Neutrophil (primary cell): ENCODE results near the gene ANO6.

Source experiments
- H3K27ac ChIP-seq: fragments of 200-600 bp; sonication (generic); 2 replicates; pipeline ENCODE4 v1.5.1; 2016; ENCODE audit warnings: mild to moderate bottlenecking, moderate library complexity
- H3K27me3 ChIP-seq: fragments of 200-600 bp; sonication (generic); 2 replicates; pipeline ENCODE4 v1.6.0; 2016; ENCODE audit warnings: mild to moderate bottlenecking
- H3K36me3 ChIP-seq: fragments of 200-600 bp; sonication (generic); 2 replicates; pipeline ENCODE4 v1.5.1; 2017
- H3K4me1 ChIP-seq, 2 experiments: fragments of 200-600 bp in 1 of 2; sonication (generic) in 1 of 2; 1 replicate in 1 of 2; 2 replicates in 1 of 2; pipeline versions ENCODE4 v1.5.1 to v1.6.1; 2013 to 2016; ENCODE audit warnings: low read depth in 1 of 2, low read length in 1 of 2, mild to moderate bottlenecking in 1 of 2, moderate library complexity in 1 of 2; ENCODE audit not compliant: control insufficient read depth in 1 of 2, insufficient read depth in 1 of 2
- H3K4me3 ChIP-seq, 2 experiments: fragments of 200-600 bp in 1 of 2; sonication (generic) in 1 of 2; 1 replicate in 1 of 2; 2 replicates in 1 of 2; pipeline ENCODE4 v1.5.1; 2013 to 2016; ENCODE audit warnings: low read depth in 1 of 2, low read length in 1 of 2, mild to moderate bottlenecking in 1 of 2, moderate library complexity in 1 of 2
- H3K9me3 ChIP-seq: fragments of 200-600 bp; sonication (generic); 2 replicates; pipeline ENCODE4 v1.5.1; 2016
- TF ChIP-seq, protein P1 (sequence below): fragments of 200-600 bp; sonication (generic); IDR thresholded peaks from 2 replicates; pipeline ENCODE4 v1.5.1; 2016; ENCODE audit warnings: antibody characterized with exemption

The ANO6 gene

DNA sequence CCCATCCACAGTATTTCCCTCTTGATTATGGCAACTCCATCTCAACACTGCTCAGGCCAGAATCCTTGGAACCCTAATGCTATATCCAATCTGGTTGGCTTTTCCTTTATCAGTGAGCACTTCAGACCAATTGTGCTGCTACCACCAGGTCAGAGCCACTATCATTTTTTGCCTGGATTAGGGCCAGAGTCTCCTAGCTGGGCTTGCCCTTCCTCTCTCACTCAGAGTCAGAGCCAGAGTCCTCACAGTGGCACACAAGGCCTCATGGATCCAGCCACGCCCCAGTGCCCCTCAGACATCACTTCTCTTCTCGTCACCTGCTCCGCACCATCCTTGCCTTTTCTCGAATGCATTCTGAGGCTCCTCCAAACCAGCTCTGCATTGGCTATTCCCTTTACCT lies 211.1 kb downstream of the ANO6 start:
- no peak overlapping the region for H3K4me3 ChIP-seq
- no peaks in the 10 kb centered on the region for H3K4me1 ChIP-seq
- no peaks in the 10 kb centered on the region for H3K27me3 ChIP-seq
- TF ChIP-seq, protein P1, sequence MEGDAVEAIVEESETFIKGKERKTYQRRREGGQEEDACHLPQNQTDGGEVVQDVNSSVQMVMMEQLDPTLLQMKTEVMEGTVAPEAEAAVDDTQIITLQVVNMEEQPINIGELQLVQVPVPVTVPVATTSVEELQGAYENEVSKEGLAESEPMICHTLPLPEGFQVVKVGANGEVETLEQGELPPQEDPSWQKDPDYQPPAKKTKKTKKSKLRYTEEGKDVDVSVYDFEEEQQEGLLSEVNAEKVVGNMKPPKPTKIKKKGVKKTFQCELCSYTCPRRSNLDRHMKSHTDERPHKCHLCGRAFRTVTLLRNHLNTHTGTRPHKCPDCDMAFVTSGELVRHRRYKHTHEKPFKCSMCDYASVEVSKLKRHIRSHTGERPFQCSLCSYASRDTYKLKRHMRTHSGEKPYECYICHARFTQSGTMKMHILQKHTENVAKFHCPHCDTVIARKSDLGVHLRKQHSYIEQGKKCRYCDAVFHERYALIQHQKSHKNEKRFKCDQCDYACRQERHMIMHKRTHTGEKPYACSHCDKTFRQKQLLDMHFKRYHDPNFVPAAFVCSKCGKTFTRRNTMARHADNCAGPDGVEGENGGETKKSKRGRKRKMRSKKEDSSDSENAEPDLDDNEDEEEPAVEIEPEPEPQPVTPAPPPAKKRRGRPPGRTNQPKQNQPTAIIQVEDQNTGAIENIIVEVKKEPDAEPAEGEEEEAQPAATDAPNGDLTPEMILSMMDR, result no peak
- H3K36me3 ChIP-seq, result peaks cover 59% of the 10 kb centered on the region
- H3K27ac ChIP-seq, result no peak overlapping the region
- no peaks in the 10 kb centered on the region for H3K9me3 ChIP-seq

DNA sequence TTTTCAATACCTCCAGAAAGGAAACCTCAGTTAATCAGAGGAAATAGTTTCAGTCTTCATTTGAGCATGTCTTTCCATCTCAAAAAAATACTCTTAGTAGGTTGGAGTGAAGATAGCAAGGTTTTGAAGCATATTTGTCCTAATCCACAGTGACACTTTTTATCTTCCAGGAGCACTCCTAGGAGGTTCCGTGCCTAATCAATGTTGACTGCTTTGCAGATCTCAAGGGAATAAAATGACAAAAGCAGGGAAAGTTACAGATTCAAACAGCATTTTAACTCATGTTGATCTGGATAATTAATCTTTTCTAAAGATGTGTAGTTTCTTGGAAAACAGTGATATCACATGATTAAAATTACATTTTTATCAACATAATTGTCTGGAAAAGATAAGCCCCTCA lies 213.9 kb downstream of the ANO6 start:
- H3K9me3 ChIP-seq, result no peaks in the 10 kb centered on the region
- TF ChIP-seq, protein P1, result no peak
- no peak overlapping the region for H3K4me3 ChIP-seq
- H3K27ac ChIP-seq, result no peak overlapping the region
- H3K4me1 ChIP-seq, result no peaks in the 10 kb centered on the region
- H3K36me3 ChIP-seq, result peaks cover 49% of the 10 kb centered on the region
- H3K27me3 ChIP-seq, result no peaks in the 10 kb centered on the region

DNA sequence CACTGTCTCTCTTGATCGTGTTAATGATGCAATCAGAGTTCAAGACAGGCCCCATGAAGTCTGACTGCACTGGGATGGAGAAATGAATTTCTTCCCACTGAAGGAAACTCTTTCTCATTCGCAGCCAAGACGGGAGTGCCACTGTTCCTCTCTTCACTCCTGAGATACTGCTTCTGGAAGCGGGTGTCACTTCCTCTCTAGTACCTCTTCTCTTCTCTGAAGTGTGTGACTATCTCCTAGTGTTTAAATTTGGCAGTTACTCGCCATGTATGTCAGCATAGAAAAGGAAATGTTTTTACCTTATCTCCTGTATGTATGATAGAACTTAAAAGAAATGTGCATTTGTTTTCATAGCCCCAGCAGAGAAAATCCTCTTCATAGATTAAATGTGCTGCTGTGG lies 215.2 kb downstream of the ANO6 start:
- H3K27me3 ChIP-seq, result no peaks in the 10 kb centered on the region
- TF ChIP-seq, protein P1, result no peak
- peaks cover 49% of the 10 kb centered on the region for H3K36me3 ChIP-seq
- H3K4me3 ChIP-seq, result no peak overlapping the region
- H3K27ac ChIP-seq, result no peak overlapping the region
- H3K9me3 ChIP-seq, result no peaks in the 10 kb centered on the region
- no peaks in the 10 kb centered on the region for H3K4me1 ChIP-seq

DNA sequence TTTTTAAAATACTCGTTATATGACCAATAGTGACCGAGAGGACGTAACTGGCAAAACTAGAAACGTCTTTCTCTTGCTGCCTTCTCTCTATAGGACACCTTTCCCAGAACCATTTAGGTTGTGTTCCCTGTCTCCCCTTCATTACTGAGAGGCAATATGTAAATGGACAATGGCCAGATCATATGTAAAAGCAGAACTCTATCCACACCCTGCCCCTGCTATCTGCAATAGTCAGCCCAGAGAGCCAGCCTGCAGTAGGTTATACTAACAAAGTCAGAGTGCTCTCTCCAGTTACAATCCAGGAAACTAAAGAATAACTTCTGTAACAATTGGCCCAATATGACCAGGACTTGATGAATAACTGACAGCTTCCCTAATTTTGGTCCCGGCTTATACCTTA lies 216.8 kb downstream of the ANO6 start:
- H3K27me3 ChIP-seq, result no peaks in the 10 kb centered on the region
- TF ChIP-seq, protein P1, result no peak
- H3K4me1 ChIP-seq, result no peaks in the 10 kb centered on the region
- no peak overlapping the region for H3K4me3 ChIP-seq
- H3K36me3 ChIP-seq, result peaks cover 37% of the 10 kb centered on the region
- no peak overlapping the region for H3K27ac ChIP-seq
- no peaks in the 10 kb centered on the region for H3K9me3 ChIP-seq

DNA sequence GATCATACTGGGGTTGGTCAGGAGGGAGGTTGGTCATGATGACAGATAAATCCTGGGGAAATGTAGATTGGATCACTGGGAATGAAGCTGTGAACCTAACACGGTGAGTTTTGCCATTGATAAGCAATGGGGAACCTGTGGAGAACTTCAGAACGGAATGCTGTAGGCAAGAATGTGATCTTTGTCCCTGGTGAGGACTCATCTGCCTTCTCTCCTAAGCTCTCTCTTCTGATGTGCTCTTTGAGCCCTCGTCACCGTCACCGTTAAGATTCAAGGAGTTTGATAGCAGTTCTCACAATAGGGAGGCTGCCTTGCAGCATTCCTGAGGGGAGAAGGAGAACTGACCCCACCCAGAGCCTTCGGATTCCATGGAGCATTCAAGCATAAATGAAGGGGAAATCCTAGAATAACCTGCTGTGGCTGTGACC lies 217.6 kb downstream of the ANO6 start:
- TF ChIP-seq, protein P1, result no peak
- H3K36me3 ChIP-seq, result peaks cover 37% of the 10 kb centered on the region
- H3K27ac ChIP-seq, result no peak overlapping the region
- H3K4me3 ChIP-seq, result no peak overlapping the region
- no peaks in the 10 kb centered on the region for H3K9me3 ChIP-seq
- no peaks in the 10 kb centered on the region for H3K4me1 ChIP-seq
- H3K27me3 ChIP-seq, result no peaks in the 10 kb centered on the region

DNA sequence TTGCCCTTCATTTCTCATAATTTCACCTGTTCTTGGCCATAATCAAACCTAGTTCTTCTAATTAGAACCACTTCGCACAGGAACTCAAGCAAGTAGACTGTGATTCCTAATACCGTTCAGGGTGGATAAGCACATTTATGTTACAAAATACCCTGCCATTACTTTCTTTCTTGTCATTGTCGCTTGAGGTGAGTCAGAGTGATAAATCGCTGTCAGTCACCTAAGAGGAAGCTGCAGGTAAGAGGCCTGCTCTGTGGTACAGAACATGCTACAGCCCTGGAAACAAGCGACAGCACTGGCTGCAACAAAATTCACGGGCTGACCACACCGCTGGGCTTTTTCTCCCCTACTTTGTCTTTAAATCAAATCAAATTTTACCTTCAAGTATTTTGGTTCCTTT lies 218.2 kb downstream of the ANO6 start:
- H3K9me3 ChIP-seq, result no peaks in the 10 kb centered on the region

More for the DNA sequence above, 218.2 kb downstream of the ANO6 start:
- Histone ChIP-seq H3K27me3 (no peaks in the 10 kb centered on the region), H3K4me1 (no peaks in the 10 kb centered on the region), H3K27ac (no peak overlapping the region), H3K36me3 (peaks cover 32% of the 10 kb centered on the region), H3K4me3 (no peak overlapping the region)
- TF ChIP-seq, protein P1, result no peak
